RWPE2 (cell line): ENCODE results near the gene NES.

Experiments
- ATAC-seq: fragments of 200-7000 bp; cut with Tn5 transposase; 3 replicates; pipeline ENCODE4 v1.9.1; 2021; ENCODE audit warnings: low read depth
- DNase-seq: peaks from one replicate; pipeline ENCODE4 v3.0.0-alpha.2; 2020; ENCODE audit warnings: low spot score
- H3K27ac ChIP-seq: fragments of 450-650 bp; 2 replicates; pipeline ENCODE4 v1.5.1; 2017; ENCODE audit warnings: mild to moderate bottlenecking; ENCODE audit not compliant: poor library complexity, severe bottlenecking
- H3K27me3 ChIP-seq: fragments of 250-450 bp; sonication (Bioruptor Pico); 2 replicates; pipeline ENCODE4 v1.5.1; 2021; ENCODE audit warnings: mild to moderate bottlenecking, moderate library complexity; ENCODE audit not compliant: insufficient read depth, poor library complexity, severe bottlenecking
- H3K36me3 ChIP-seq: fragments of 250-450 bp; sonication (Bioruptor Pico); 2 replicates; pipeline ENCODE4 v1.5.1; 2020; ENCODE audit warnings: low read depth, mild to moderate bottlenecking, moderate library complexity
- H3K4me1 ChIP-seq: fragments of 250-450 bp; sonication (Bioruptor Pico); 2 replicates; pipeline ENCODE4 v1.5.1; 2021; ENCODE audit warnings: mild to moderate bottlenecking, moderate library complexity; ENCODE audit not compliant: insufficient read depth, poor library complexity, severe bottlenecking
- H3K4me3 ChIP-seq: fragments of 250-450 bp; sonication (Bioruptor Pico); 2 replicates; pipeline ENCODE4 v1.5.1; 2021; ENCODE audit warnings: mild to moderate bottlenecking, moderate library complexity; ENCODE audit not compliant: severe bottlenecking
- H3K9me3 ChIP-seq: fragments of 250-450 bp; sonication (Bioruptor Pico); 2 replicates; pipeline ENCODE4 v1.5.1; 2021; ENCODE audit warnings: mild to moderate bottlenecking, moderate library complexity; ENCODE audit not compliant: severe bottlenecking
- CTCF ChIP-seq: fragments of 450-650 bp; IDR thresholded peaks from one replicate; pipeline ENCODE4 v1.5.1; 2017; ENCODE audit warnings: mild to moderate bottlenecking, moderate library complexity; ENCODE audit not compliant: poor library complexity, severe bottlenecking

NES gene

GRCh38 chr1:156682166-156682890 is 5.1 kb upstream of the NES start:
- no peak for TF ChIP-seq CTCF
- ATAC-seq (no peak), DNase-seq (no peak)
- Histone ChIP-seq H3K9me3 (no peaks in the 10 kb centered on the region), H3K27me3 (peaks cover 17% of the 10 kb centered on the region), H3K4me1 (peaks cover 26% of the 10 kb centered on the region), H3K4me3 (no peak overlapping the region), H3K36me3 (no peaks in the 10 kb centered on the region), H3K27ac (no peak overlapping the region)

GRCh38 chr1:156681196-156681960 is 4.2 kb upstream of the NES start:
- H3K9me3 ChIP-seq, result no peaks in the 10 kb centered on the region
- no peak for TF ChIP-seq CTCF
- H3K27me3 ChIP-seq, result peaks cover 25% of the 10 kb centered on the region
- ATAC-seq (no peak), DNase-seq (no peak)
- H3K4me1 ChIP-seq, result peaks cover 21% of the 10 kb centered on the region
- no peak overlapping the region for H3K4me3 ChIP-seq
- H3K27ac ChIP-seq, result no peak overlapping the region
- H3K36me3 ChIP-seq, result no peaks in the 10 kb centered on the region

- H3K27me3 ChIP-seq, result peaks cover 30% of the 10 kb centered on the region
- no peak overlapping the region for H3K4me3 ChIP-seq
- ATAC-seq, result no peak
- H3K4me1 ChIP-seq, result peaks cover 15% of the 10 kb centered on the region
- DNase-seq, result no peak
- no peak for TF ChIP-seq CTCF
- H3K9me3 ChIP-seq, result no peaks in the 10 kb centered on the region
- H3K27ac ChIP-seq, result no peak overlapping the region
- H3K36me3 ChIP-seq, result no peaks in the 10 kb centered on the region
These were observed 2.8 kb upstream of the NES start for GRCh38 chr1:156680056-156680455.

- Histone ChIP-seq H3K9me3 (no peaks in the 10 kb centered on the region), H3K36me3 (no peaks in the 10 kb centered on the region), H3K27me3 (peaks cover 30% of the 10 kb centered on the region), H3K27ac (no peak overlapping the region), H3K4me3 (no peak overlapping the region), H3K4me1 (peaks cover 6% of the 10 kb centered on the region)
- peak; percentile 91 for TF ChIP-seq CTCF
- ATAC-seq, result peak; percentile 54
- no peak for DNase-seq
These were observed 699 bp upstream of the NES start for GRCh38 chr1:156677616-156678596.
